MM.1S (cell line): ENCODE data around the gene KRT13.

Source experiments
- DNase-seq: peaks from one replicate; pipeline ENCODE4 v3.0.0-alpha.2; 2015
- H2AFZ ChIP-seq: fragments of 300-600 bp; sonication (generic); 2 replicates; pipeline ENCODE4 v1.6.0; 2016; ENCODE audit warnings: antibody characterized with exemption, low read length
- H3F3A ChIP-seq: fragments of 300-600 bp; sonication (generic); 2 replicates; pipeline ENCODE4 v1.6.1; 2016; ENCODE audit warnings: mild to moderate bottlenecking, antibody characterized with exemption, low read length, moderate library complexity, mixed read lengths; ENCODE audit not compliant: insufficient read depth
- H3K27ac ChIP-seq: fragments of 300-600 bp; sonication (generic); 2 replicates; pipeline ENCODE4 v1.5.1; 2016; ENCODE audit warnings: mild to moderate bottlenecking, low read length
- H3K27me3 ChIP-seq: fragments of 300-600 bp; sonication (generic); replicated peaks from 2 replicates; pipeline ENCODE4 v1.6.0; 2016; ENCODE audit warnings: low read length; ENCODE audit not compliant: insufficient read depth
- H3K36me3 ChIP-seq: fragments of 300-600 bp; sonication (generic); replicated peaks from 2 replicates; pipeline ENCODE4 v1.6.1; 2016; ENCODE audit warnings: mild to moderate bottlenecking, low read length, mixed read lengths; ENCODE audit not compliant: insufficient read depth
- H3K4me1 ChIP-seq: fragments of 300-600 bp; sonication (generic); 2 replicates; pipeline ENCODE4 v1.6.1; 2016; ENCODE audit warnings: low read length, mixed read lengths
- H3K4me2 ChIP-seq: fragments of 300-600 bp; sonication (generic); 2 replicates; pipeline ENCODE4 v1.6.0; 2016; ENCODE audit warnings: low read depth, low read length
- H3K4me3 ChIP-seq: fragments of 300-600 bp; sonication (generic); 2 replicates; pipeline ENCODE4 v1.5.1; 2016; ENCODE audit warnings: low read length, mixed read lengths
- H3K79me2 ChIP-seq: fragments of 300-600 bp; sonication (generic); 2 replicates; pipeline ENCODE4 v1.6.1; 2016; ENCODE audit warnings: mixed run types, low read length, mixed read lengths
- H3K9ac ChIP-seq: fragments of 300-600 bp; sonication (generic); 2 replicates; pipeline ENCODE4 v1.6.1; 2016; ENCODE audit warnings: low read length, mixed read lengths
- H3K9me2 ChIP-seq: fragments of 300-600 bp; sonication (generic); replicated peaks from 2 replicates; pipeline ENCODE4 v1.6.1; 2016; ENCODE audit warnings: mild to moderate bottlenecking, low read length, mixed read lengths; ENCODE audit not compliant: insufficient read depth
- H3K9me3 ChIP-seq: fragments of 300-600 bp; sonication (generic); replicated peaks from 2 replicates; pipeline ENCODE4 v1.6.1; 2016; ENCODE audit warnings: mild to moderate bottlenecking, low read length, mixed read lengths; ENCODE audit not compliant: insufficient read depth
- H4K20me1 ChIP-seq: fragments of 300-600 bp; sonication (generic); 2 replicates; pipeline ENCODE4 v1.6.1; 2016; ENCODE audit warnings: mild to moderate bottlenecking, low read length, moderate library complexity, mixed read lengths; ENCODE audit not compliant: insufficient read depth
- CTCF ChIP-seq: fragments of 300-600 bp; sonication (generic); IDR thresholded peaks from 2 replicates; pipeline ENCODE4 v1.5.1; 2016; ENCODE audit warnings: antibody characterized with exemption, low read length, mixed read lengths
- EZH2 ChIP-seq: fragments of 300-600 bp; sonication (generic); optimal IDR thresholded peaks from 2 replicates; pipeline ENCODE3; 2017; ENCODE audit warnings: low read depth, mild to moderate bottlenecking, antibody characterized with exemption, low read length, mixed read lengths
- EZH2phosphoT487 ChIP-seq: fragments of 300-600 bp; sonication (generic); IDR thresholded peaks from 2 replicates; pipeline ENCODE4 v1.6.1; 2018; ENCODE audit warnings: antibody characterized with exemption, low read length

The KRT13 gene

GRCh38 chr17:41475421-41475820 lies 30.0 kb downstream of the KRT13 start:
- Histone ChIP-seq H3K9ac (no peak overlapping the region), H3K79me2 (no peaks in the 10 kb centered on the region), H3K36me3 (no peaks in the 10 kb centered on the region), H3K4me1 (no peaks in the 10 kb centered on the region), H3K27ac (no peak overlapping the region), H3K4me2 (no peak overlapping the region), H4K20me1 (no peaks in the 10 kb centered on the region), H3K4me3 (no peak overlapping the region), H3K9me3 (no peaks in the 10 kb centered on the region), H2AFZ (no peak overlapping the region), H3F3A (no peaks in the 10 kb centered on the region), H3K9me2 (no peaks in the 10 kb centered on the region), H3K27me3 (no peaks in the 10 kb centered on the region)
- TF ChIP-seq EZH2 = no peak
- no peak for TF ChIP-seq CTCF
- no peak for TF ChIP-seq EZH2phosphoT487
- DNase-seq = no peak

- Histone ChIP-seq H3K9me2 (no peaks in the 10 kb centered on the region), H3K79me2 (no peaks in the 10 kb centered on the region), H3F3A (no peaks in the 10 kb centered on the region), H2AFZ (no peak overlapping the region), H3K4me3 (no peak overlapping the region), H4K20me1 (no peaks in the 10 kb centered on the region), H3K9me3 (no peaks in the 10 kb centered on the region), H3K27me3 (no peaks in the 10 kb centered on the region), H3K27ac (no peak overlapping the region), H3K4me2 (no peak overlapping the region), H3K36me3 (no peaks in the 10 kb centered on the region), H3K9ac (no peak overlapping the region), H3K4me1 (no peaks in the 10 kb centered on the region)
- TF ChIP-seq EZH2phosphoT487 = no peak
- TF ChIP-seq EZH2 = no peak
- no peak for TF ChIP-seq CTCF
- no peak for DNase-seq
Observed at GRCh38 chr17:41474863-41475262, 30.5 kb downstream of the KRT13 start.

GRCh38 chr17:41468346-41468745 lies 37.1 kb downstream of the KRT13 start:
- no peaks in the 10 kb centered on the region for H4K20me1 ChIP-seq
- H3K36me3 ChIP-seq = no peaks in the 10 kb centered on the region
- TF ChIP-seq EZH2 = no peak
- no peak for TF ChIP-seq CTCF
- no peak for TF ChIP-seq EZH2phosphoT487
- H3K4me2 ChIP-seq = no peak overlapping the region
- H3K4me3 ChIP-seq = no peak overlapping the region
- DNase-seq = no peak
- H3K9me3 ChIP-seq = no peaks in the 10 kb centered on the region
- H3K4me1 ChIP-seq = no peaks in the 10 kb centered on the region
- H3K27ac ChIP-seq = no peak overlapping the region
- H2AFZ ChIP-seq = no peak overlapping the region
- no peaks in the 10 kb centered on the region for H3F3A ChIP-seq
- no peak overlapping the region for H3K9ac ChIP-seq
- no peaks in the 10 kb centered on the region for H3K79me2 ChIP-seq
- H3K9me2 ChIP-seq = no peaks in the 10 kb centered on the region
- 0 out of 2 replicates have a peak, but pooled peaks cover 4% of the 10 kb centered on the region for H3K27me3 ChIP-seq
